ENCODE measurements around the gene OR6V1.

DNA sequence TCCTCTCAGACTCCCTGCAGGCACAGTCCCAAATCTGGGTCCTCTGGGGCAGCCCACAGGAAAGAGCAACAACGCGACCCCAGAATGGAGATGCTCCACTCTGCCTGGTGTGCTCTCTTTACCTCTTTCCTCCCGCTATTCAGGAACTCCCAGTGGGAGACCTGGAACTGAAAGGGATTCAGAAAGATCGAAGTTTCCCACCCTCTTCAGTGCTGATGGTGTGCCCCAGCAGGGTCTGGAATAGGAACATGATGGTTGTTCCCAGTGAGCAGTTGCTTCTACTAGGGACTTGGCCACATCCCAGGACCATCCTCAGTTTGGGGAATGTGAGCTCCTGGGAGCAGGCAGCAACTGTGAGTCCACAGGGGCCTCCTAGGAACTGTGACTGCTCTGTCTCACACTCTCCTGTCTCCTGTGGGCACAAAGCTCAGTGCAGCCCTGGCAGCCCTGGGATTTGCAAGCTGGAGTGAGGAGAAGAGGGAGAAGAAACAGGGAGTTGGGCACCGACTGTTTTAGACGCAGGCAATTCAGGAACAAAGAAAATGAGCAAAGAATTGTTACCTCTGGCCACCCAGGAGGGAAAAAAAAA is 17.9 kb downstream of the OR6V1 start:
- TF ChIP-seq, protein P1, sequence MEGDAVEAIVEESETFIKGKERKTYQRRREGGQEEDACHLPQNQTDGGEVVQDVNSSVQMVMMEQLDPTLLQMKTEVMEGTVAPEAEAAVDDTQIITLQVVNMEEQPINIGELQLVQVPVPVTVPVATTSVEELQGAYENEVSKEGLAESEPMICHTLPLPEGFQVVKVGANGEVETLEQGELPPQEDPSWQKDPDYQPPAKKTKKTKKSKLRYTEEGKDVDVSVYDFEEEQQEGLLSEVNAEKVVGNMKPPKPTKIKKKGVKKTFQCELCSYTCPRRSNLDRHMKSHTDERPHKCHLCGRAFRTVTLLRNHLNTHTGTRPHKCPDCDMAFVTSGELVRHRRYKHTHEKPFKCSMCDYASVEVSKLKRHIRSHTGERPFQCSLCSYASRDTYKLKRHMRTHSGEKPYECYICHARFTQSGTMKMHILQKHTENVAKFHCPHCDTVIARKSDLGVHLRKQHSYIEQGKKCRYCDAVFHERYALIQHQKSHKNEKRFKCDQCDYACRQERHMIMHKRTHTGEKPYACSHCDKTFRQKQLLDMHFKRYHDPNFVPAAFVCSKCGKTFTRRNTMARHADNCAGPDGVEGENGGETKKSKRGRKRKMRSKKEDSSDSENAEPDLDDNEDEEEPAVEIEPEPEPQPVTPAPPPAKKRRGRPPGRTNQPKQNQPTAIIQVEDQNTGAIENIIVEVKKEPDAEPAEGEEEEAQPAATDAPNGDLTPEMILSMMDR (conservative IDR thresholded peaks at IDR 0.05), result no peak
- no peak for TF ChIP-seq ZFX (IDR thresholded peaks at IDR 0.05)

Data from C4-2B (cell line).